Inferior parietal cortex (tissue), 1 donor: Measurements from ENCODE around the gene PRDX4.
"Not testable (repeated sequence)": the region's sequence is repeated elsewhere in the genome, so short reads cannot be mapped to it uniquely, and the experiment has no call there.

ENCODE experiments used
- DNase-seq: peaks from one replicate; pipeline ENCODE4 v3.0.0-alpha.2; 2016; ENCODE audit errors: extremely low spot score

Gene PRDX4

GRCh38 chrX:23667239-23668177 is at the start of gene PRDX4:
Gene PRDX4 (plus strand): TSS chrX:23667493. CDS start chrX:23667571, 78 bp downstream.
- peak; percentile 80 for DNase-seq

- no peak for DNase-seq
Observed at GRCh38 chrX:23621621-23622265, 45.5 kb upstream of the PRDX4 start.

- DNase-seq, result no peak
Observed at GRCh38 chrX:23623797-23624196, 43.5 kb upstream of the PRDX4 start.

DNA sequence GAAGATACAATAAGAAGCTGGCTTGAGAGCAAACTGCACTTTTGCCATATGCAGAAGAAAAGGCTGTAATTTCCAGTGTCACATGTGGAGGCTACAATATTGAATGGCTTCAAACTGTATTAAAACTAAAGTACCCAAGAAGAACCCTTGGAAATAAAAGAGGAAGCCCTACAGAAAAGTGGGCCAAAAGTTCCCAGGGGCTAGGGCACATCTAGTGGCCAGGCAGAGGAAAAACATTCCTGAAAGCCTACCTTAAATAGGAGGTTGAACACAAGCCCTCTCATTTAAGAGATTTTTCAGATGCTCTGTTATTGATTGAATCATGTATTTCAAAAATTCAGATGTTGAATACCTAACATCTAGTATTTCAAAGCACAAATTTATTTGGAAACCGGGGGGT is 40.6 kb upstream of the PRDX4 start:
- DNase-seq, result no peak

GRCh38 chrX:23628131-23628530 is 39.2 kb upstream of the PRDX4 start:
- no peak for DNase-seq

DNA sequence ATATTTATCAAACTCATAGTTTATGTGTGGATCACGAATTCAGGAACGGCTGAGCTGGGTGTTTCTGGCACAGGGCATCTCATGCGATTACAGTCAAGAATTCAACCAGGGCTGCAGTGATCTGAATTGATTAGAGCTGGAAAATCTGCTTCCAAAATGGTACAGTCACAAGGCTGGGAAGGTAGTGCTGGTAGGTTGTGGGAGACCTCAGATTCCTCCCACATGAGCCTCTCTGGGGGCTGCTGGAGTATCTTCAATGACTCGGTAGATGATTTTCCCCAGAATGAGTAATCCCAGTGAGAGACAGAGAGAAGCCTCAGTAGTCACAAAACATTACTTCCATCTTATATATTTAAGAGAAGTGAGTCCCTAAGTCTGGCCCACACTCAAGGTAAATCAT is 36.2 kb upstream of the PRDX4 start:
- no peak for DNase-seq

DNA sequence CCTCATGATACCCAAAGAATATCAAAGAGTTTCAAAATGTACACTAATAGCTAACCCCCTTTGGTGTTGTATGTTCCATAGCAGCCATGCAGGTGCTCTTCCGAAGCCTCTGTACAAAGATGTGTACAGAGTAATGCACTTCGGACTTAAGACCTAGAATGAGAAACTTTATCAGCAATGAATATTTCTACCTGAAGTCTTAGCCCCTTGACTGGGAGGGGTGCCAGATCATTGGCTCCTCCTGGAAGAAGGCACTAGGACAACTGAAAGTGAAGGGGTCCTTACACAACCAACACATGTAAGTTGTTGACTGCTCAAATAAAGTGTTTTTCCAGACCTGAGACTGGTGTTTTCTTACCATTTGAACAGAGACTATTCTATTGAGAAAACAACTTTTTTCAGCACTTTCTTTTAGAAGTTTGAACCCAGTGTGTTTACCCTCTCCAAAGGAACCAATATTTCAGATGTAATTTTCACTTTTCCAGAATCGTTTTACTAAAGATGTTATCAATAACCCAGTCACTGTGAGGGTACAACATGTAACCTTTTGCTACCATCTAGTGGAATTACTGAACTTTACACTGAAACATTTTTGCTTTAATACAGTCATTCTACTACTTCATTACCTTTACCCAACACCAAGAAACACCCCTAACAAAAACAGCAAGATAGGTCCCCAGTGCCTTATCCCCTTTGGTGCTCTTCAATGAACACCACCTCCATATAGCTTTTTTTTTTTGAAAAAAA is 33.3 kb upstream of the PRDX4 start:
- peak; percentile 2 for DNase-seq

- DNase-seq, result no peak
Observed at GRCh38 chrX:23637187-23637586, 30.1 kb upstream of the PRDX4 start.

GRCh38 chrX:23643020-23643419 is 24.3 kb upstream of the PRDX4 start:
- DNase-seq, result no peak

DNA sequence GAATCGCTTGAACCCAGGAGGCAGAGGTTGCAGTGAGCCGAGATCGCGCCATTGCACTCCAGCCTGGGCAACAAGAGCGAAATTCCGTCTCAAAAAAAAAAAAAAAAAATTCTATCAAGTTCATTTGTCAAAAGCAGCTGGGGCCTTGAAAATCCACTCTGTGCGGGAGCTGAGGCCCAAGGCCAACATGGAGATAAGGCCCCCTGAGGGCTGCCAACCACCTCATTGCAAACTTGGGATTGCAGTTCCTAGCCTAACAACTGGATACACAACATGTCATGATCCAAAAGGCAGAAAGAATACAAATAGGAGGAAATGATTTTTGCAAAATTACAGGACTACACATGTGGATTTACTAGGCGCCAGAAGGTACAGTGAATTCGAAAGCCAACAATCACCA is 22.5 kb upstream of the PRDX4 start:
- DNase-seq, result no peak

DNA sequence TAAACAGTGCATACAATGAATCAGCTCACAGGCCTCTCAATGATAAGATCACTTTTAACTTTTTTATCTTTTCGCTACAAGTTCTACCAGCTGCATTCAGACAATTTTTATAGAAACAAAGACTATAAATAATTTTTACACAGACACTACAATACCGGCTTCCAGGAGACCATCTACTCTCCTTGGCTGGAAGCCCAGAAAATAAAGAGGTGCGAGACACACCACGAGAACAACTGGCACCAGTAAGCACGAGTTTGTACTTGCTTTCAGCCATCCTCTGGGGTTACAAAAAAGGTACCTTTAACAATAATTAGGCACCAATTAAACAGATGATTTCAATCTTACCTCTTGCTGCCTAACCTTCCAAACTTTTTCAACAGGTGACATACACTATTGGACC is 11.2 kb upstream of the PRDX4 start:
- no peak for DNase-seq

- no peak for DNase-seq
Observed at GRCh38 chrX:23656684-23657083, 10.6 kb upstream of the PRDX4 start.

- no peak for DNase-seq
Observed at GRCh38 chrX:23659339-23659738, 8.0 kb upstream of the PRDX4 start.

- DNase-seq, result not testable (repeated sequence)
Observed at GRCh38 chrX:23660083-23660765, 7.1 kb upstream of the PRDX4 start.

- DNase-seq, result no peak
Observed at GRCh38 chrX:23660766-23661132, 6.5 kb upstream of the PRDX4 start.

GRCh38 chrX:23661671-23662070 is 5.6 kb upstream of the PRDX4 start:
- peak; percentile 17 for DNase-seq

DNA sequence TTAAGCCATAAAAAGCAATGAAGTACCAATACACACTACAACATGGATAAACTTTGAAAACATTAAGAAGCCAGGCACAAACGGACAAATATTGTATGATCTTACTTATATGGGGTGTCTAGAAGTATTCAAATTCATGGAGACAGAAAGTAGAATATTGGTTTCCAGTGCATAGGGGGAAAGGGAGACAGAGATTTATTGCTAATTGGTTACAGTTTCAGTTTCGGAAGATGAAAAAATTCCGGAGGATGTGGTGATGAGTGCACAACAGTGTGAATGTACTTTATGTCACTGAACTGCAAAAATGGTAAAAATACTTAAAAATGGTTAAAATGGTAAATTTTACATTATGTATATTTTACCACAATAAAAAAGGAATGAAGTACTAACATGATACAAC is 5.1 kb upstream of the PRDX4 start:
- DNase-seq, result no peak

- DNase-seq, result no peak
Observed at GRCh38 chrX:23662853-23663252, 4.4 kb upstream of the PRDX4 start.

GRCh38 chrX:23664496-23664895 is 2.8 kb upstream of the PRDX4 start:
- DNase-seq, result no peak

GRCh38 chrX:23666282-23666681 is 1.0 kb upstream of the PRDX4 start:
- DNase-seq, result no peak

DNA sequence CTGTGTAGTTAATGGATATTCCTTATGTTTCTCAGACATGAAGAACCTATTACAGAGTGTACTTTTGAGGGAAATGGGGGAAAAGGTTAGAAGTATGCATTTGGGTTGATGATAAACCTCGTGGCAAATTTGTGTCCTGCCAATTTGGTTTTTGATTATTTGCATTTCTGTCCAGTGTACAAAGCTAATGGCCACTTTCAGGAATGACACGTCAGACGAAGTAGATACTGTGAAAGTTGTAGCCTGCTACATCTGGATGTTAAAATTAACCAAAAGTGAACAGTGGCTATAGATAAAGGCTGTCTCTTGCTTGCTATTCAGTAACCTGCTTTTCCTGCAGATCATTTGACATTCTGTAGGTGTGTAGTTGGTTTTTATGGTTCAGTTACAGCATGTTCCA is 1.0 kb downstream of the PRDX4 start:
- DNase-seq, result no peak

GRCh38 chrX:23670528-23670927 is 3.2 kb downstream of the PRDX4 start:
- no peak for DNase-seq
